HepG2 (cell line): Measurements from ENCODE around the gene LSR. TPM values are rescaled to one million over a fixed set of nuclear protein-coding genes. Genes with fewer than 3 reads are reported as not detected.

Experiments used
- CREB1 ChIP-seq, 2 experiments: fragments of 450-650 bp in 1 of 2; IDR thresholded peaks; 2 replicates each; pipeline ENCODE4 v1.6.1; 2016 to 2017; ENCODE audit warnings: control low read depth in 1 of 2, mild to moderate bottlenecking in 1 of 2, missing compliant biosample characterization in 1 of 2, missing genetic modification characterization in 1 of 2
- GABPB1 ChIP-seq: IDR thresholded peaks from 2 replicates; pipeline ENCODE4 v1.6.1; 2016; ENCODE audit warnings: mild to moderate bottlenecking, missing genetic modification reagents, moderate library complexity, missing compliant biosample characterization
- HNRNPH1 ChIP-seq: fragments of 200-400 bp; formaldehyde crosslinking; optimal IDR thresholded peaks from 2 replicates; pipeline ENCODE3; 2017; ENCODE audit warnings: mild to moderate bottlenecking, low read depth, low read length
- POGK ChIP-seq: sonication (generic); formaldehyde crosslinking; conservative IDR thresholded peaks from 2 replicates; pipeline ENCODE4 v1.8.0; 2022; ENCODE audit warnings: mild to moderate bottlenecking, moderate library complexity, missing genetic modification reagents
- RFXAP ChIP-seq: sonication (generic); formaldehyde crosslinking; IDR thresholded peaks from 2 replicates; pipeline ENCODE4 v1.4.0; 2020; ENCODE audit warnings: missing genetic modification reagents, borderline replicate concordance
- RORA ChIP-seq: sonication (generic); formaldehyde crosslinking; IDR thresholded peaks from 2 replicates; pipeline ENCODE4 v1.5.0; 2020; ENCODE audit warnings: mild to moderate bottlenecking, missing genetic modification reagents, moderate library complexity
- SIN3B ChIP-seq: fragments of 150-350 bp; IDR thresholded peaks from 2 replicates; pipeline ENCODE4 v1.6.1; 2014; ENCODE audit warnings: low read length
- ZNF276 ChIP-seq: sonication (generic); formaldehyde crosslinking; IDR thresholded peaks from 2 replicates; pipeline ENCODE4 v1.4.0; 2020; ENCODE audit warnings: mild to moderate bottlenecking, low read depth, missing genetic modification reagents
- ZNF616 ChIP-seq: sonication (generic); formaldehyde crosslinking; IDR thresholded peaks from 2 replicates; pipeline ENCODE4 v1.5.0; 2020; ENCODE audit warnings: low read depth, mild to moderate bottlenecking, missing genetic modification reagents
- polyA plus RNA-seq, 8 experiments: library from polyadenylated mRNA; depleted of rRNA in 3 of 8; stranded (reverse) in 7 of 8; unstranded in 1 of 8; fragments of >200 nt; fragmentation: Illumina TruSeq in 4 of 8; extraction: Trizol in 4 of 8; gene quantifications; 2 replicates each; pipeline versions ENCODE4 v1.2.1 to v1.2.3, GENCODE V29; 2011 to 2016; ENCODE audit warnings: low read depth in 4 of 8, missing spikeins in 1 of 8, mixed read lengths in 1 of 8; ENCODE audit not compliant: insufficient read depth in 1 of 8
- total RNA-seq, 5 experiments: library from RNA; depleted of rRNA; stranded (reverse); fragments of >200 nt; fragmentation: Illumina TruSeq; extraction: Trizol; gene quantifications; 2 replicates each; pipeline ENCODE4 v1.2.3, GENCODE V29; 2016; ENCODE audit warnings: low read depth in 1 of 5
- TF ChIP-seq, protein P1 (sequence below): sonication (generic); formaldehyde crosslinking; IDR thresholded peaks from 2 replicates; pipeline ENCODE4 v1.4.0; 2020; ENCODE audit warnings: missing genetic modification reagents
- TF ChIP-seq, protein P2 (sequence below): fragments of 450-650 bp; IDR thresholded peaks from 2 replicates; pipeline ENCODE4 v1.6.1; 2017; ENCODE audit warnings: mild to moderate bottlenecking
- TF ChIP-seq, protein P3 (sequence below): sonication (generic); formaldehyde crosslinking; IDR thresholded peaks from 2 replicates; pipeline ENCODE4 v1.4.0; 2020; ENCODE audit warnings: missing genetic modification reagents, borderline replicate concordance

LSR gene
- total and polyA plus RNA-seq, 2 of the 13 experiments (the other 11 are each of a cell fraction or from before 2014, with no cell fraction given): 29.2 to 79.2 TPM

GRCh38 chr19:35247526-35248309 lies 1.1 kb upstream of the LSR start (continued):
- TF ChIP-seq, protein P1, sequence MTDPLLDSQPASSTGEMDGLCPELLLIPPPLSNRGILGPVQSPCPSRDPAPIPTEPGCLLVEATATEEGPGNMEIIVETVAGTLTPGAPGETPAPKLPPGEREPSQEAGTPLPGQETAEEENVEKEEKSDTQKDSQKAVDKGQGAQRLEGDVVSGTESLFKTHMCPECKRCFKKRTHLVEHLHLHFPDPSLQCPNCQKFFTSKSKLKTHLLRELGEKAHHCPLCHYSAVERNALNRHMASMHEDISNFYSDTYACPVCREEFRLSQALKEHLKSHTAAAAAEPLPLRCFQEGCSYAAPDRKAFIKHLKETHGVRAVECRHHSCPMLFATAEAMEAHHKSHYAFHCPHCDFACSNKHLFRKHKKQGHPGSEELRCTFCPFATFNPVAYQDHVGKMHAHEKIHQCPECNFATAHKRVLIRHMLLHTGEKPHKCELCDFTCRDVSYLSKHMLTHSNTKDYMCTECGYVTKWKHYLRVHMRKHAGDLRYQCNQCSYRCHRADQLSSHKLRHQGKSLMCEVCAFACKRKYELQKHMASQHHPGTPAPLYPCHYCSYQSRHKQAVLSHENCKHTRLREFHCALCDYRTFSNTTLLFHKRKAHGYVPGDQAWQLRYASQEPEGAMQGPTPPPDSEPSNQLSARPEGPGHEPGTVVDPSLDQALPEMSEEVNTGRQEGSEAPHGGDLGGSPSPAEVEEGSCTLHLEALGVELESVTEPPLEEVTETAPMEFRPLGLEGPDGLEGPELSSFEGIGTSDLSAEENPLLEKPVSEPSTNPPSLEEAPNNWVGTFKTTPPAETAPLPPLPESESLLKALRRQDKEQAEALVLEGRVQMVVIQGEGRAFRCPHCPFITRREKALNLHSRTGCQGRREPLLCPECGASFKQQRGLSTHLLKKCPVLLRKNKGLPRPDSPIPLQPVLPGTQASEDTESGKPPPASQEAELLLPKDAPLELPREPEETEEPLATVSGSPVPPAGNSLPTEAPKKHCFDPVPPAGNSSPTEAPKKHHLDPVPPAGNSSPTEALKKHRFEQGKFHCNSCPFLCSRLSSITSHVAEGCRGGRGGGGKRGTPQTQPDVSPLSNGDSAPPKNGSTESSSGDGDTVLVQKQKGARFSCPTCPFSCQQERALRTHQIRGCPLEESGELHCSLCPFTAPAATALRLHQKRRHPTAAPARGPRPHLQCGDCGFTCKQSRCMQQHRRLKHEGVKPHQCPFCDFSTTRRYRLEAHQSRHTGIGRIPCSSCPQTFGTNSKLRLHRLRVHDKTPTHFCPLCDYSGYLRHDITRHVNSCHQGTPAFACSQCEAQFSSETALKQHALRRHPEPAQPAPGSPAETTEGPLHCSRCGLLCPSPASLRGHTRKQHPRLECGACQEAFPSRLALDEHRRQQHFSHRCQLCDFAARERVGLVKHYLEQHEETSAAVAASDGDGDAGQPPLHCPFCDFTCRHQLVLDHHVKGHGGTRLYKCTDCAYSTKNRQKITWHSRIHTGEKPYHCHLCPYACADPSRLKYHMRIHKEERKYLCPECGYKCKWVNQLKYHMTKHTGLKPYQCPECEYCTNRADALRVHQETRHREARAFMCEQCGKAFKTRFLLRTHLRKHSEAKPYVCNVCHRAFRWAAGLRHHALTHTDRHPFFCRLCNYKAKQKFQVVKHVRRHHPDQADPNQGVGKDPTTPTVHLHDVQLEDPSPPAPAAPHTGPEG (CRISPR knock-in tag): no peak
- TF ChIP-seq, protein P2, sequence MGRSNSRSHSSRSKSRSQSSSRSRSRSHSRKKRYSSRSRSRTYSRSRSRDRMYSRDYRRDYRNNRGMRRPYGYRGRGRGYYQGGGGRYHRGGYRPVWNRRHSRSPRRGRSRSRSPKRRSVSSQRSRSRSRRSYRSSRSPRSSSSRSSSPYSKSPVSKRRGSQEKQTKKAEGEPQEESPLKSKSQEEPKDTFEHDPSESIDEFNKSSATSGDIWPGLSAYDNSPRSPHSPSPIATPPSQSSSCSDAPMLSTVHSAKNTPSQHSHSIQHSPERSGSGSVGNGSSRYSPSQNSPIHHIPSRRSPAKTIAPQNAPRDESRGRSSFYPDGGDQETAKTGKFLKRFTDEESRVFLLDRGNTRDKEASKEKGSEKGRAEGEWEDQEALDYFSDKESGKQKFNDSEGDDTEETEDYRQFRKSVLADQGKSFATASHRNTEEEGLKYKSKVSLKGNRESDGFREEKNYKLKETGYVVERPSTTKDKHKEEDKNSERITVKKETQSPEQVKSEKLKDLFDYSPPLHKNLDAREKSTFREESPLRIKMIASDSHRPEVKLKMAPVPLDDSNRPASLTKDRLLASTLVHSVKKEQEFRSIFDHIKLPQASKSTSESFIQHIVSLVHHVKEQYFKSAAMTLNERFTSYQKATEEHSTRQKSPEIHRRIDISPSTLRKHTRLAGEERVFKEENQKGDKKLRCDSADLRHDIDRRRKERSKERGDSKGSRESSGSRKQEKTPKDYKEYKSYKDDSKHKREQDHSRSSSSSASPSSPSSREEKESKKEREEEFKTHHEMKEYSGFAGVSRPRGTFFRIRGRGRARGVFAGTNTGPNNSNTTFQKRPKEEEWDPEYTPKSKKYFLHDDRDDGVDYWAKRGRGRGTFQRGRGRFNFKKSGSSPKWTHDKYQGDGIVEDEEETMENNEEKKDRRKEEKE: no peak
- TF ChIP-seq CREB1 (IDR thresholded peaks at IDR 0.05) (no peak), CREB1 (CRISPR knock-in tag; IDR thresholded peaks at IDR 0.05) (no peak), HNRNPH1 (no peak), GABPB1 (CRISPR knock-in tag) (no peak; the same call in none of the 2 replicates), RFXAP (CRISPR knock-in tag) (0 out of 2 replicates have a peak, but pooled peaks have one; percentile 26), ZNF276 (no peak), SIN3B (no peak), POGK (CRISPR knock-in tag) (no peak), RORA (no peak), ZNF616 (CRISPR knock-in tag) (no peak)
- TF ChIP-seq, protein P3, sequence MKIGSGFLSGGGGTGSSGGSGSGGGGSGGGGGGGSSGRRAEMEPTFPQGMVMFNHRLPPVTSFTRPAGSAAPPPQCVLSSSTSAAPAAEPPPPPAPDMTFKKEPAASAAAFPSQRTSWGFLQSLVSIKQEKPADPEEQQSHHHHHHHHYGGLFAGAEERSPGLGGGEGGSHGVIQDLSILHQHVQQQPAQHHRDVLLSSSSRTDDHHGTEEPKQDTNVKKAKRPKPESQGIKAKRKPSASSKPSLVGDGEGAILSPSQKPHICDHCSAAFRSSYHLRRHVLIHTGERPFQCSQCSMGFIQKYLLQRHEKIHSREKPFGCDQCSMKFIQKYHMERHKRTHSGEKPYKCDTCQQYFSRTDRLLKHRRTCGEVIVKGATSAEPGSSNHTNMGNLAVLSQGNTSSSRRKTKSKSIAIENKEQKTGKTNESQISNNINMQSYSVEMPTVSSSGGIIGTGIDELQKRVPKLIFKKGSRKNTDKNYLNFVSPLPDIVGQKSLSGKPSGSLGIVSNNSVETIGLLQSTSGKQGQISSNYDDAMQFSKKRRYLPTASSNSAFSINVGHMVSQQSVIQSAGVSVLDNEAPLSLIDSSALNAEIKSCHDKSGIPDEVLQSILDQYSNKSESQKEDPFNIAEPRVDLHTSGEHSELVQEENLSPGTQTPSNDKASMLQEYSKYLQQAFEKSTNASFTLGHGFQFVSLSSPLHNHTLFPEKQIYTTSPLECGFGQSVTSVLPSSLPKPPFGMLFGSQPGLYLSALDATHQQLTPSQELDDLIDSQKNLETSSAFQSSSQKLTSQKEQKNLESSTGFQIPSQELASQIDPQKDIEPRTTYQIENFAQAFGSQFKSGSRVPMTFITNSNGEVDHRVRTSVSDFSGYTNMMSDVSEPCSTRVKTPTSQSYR: no peak
